GM19025 (cell line): ENCODE results near the gene SLC2A4RG.
"Not testable (repeated sequence)": the region's sequence is repeated elsewhere in the genome, so short reads cannot be mapped to it uniquely, and the experiment has no call there.

Source experiments
- ATAC-seq: cut with Tn5 transposase; IDR thresholded peaks from one replicate; pipeline ENCODE4 v1.9.1; 2021; ENCODE audit warnings: mild to moderate bottlenecking, low read depth, moderate library complexity; ENCODE audit not compliant: unreplicated experiment

SLC2A4RG gene

GRCh38 chr20:63773571-63774241 lies 34.1 kb downstream of the SLC2A4RG start:
- ATAC-seq, result no peak

GRCh38 chr20:63774306-63774705 lies 34.7 kb downstream of the SLC2A4RG start:
- ATAC-seq, result no peak

- ATAC-seq, result no peak
Measured at GRCh38 chr20:63775096-63775978, 35.8 kb downstream of the SLC2A4RG start.

GRCh38 chr20:63776875-63777274 lies 37.3 kb downstream of the SLC2A4RG start:
- ATAC-seq, result not testable (repeated sequence)

- no peak for ATAC-seq
Measured at GRCh38 chr20:63777614-63778013, 38.0 kb downstream of the SLC2A4RG start.

- ATAC-seq, result no peak
Measured at GRCh38 chr20:63778034-63778752, 38.6 kb downstream of the SLC2A4RG start.

GRCh38 chr20:63778857-63779256 lies 39.3 kb downstream of the SLC2A4RG start:
- no peak for ATAC-seq

GRCh38 chr20:63781181-63781580 lies 41.6 kb downstream of the SLC2A4RG start:
- no peak for ATAC-seq

- no peak for ATAC-seq
Measured at GRCh38 chr20:63782051-63782471, 42.5 kb downstream of the SLC2A4RG start.

- no peak for ATAC-seq
Measured at GRCh38 chr20:63782521-63782971, 43.0 kb downstream of the SLC2A4RG start.

- no peak for ATAC-seq
Measured at GRCh38 chr20:63783970-63784369, 44.4 kb downstream of the SLC2A4RG start.

- no peak for ATAC-seq
Measured at GRCh38 chr20:63785691-63786131, 46.1 kb downstream of the SLC2A4RG start.

GRCh38 chr20:63787302-63787701 lies 47.7 kb downstream of the SLC2A4RG start:
- ATAC-seq, result no peak

- ATAC-seq, result no peak
Measured at GRCh38 chr20:63787749-63788148, 48.2 kb downstream of the SLC2A4RG start.

- ATAC-seq, result no peak
Measured at GRCh38 chr20:63789836-63790571, 50.4 kb downstream of the SLC2A4RG start.

- no peak for ATAC-seq
Measured at GRCh38 chr20:63790572-63791168, 51.1 kb downstream of the SLC2A4RG start.

GRCh38 chr20:63791497-63792156 lies 52.1 kb downstream of the SLC2A4RG start:
- ATAC-seq, result no peak

- ATAC-seq, result no peak
Measured at GRCh38 chr20:63792866-63793265, 53.3 kb downstream of the SLC2A4RG start.
